Middle frontal gyrus (tissue), 1 donor: ENCODE results near the gene TNNT2.

ENCODE experiments used
- DNase-seq: peaks from one replicate; pipeline ENCODE4 v3.0.0-alpha.2; 2015; ENCODE audit warnings: low spot score; ENCODE audit errors: extremely low spot score

Gene TNNT2

GRCh38 chr1:201334325-201335173 lies 42.9 kb downstream of the TNNT2 start:
- no peak for DNase-seq

DNA sequence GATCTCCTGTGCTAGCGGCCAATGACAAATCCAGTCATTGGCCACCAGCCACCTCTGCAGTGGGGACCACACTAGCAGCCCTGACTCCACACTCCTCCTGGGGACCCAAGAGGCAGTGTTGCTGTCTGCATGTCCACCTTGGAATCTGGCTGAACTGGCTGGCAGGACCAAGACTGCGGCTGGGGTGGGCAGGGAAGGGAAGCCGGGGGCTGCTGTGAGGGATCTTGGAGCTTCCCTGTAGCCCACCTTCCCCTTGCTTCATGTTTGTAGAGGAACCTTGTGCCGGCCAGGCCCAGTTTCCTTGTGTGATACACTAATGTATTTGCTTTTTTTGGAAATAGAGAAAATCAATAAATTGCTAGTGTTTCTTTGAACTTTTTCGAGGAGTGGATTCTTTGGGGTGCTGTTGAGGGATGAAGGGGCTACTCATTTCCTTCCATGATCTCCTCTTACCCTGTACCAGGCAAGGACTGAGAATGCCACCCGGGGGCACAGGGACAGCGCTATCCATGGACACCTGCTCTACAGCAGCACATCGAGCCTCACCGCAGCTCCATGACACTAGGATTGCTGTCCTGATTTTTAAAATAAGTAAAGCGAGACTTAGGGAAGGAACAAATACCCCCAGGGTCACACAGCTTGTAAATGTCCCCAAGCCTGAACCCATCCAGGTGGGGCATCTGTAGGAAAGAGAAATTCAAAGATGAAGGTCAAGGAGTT lies 44.7 kb downstream of the TNNT2 start:
- DNase-seq, result no peak

- DNase-seq, result no peak
Observed at GRCh38 chr1:201332021-201332420, 45.5 kb downstream of the TNNT2 start.

- DNase-seq, result no peak
Observed at GRCh38 chr1:201331166-201331565, 46.3 kb downstream of the TNNT2 start.

DNA sequence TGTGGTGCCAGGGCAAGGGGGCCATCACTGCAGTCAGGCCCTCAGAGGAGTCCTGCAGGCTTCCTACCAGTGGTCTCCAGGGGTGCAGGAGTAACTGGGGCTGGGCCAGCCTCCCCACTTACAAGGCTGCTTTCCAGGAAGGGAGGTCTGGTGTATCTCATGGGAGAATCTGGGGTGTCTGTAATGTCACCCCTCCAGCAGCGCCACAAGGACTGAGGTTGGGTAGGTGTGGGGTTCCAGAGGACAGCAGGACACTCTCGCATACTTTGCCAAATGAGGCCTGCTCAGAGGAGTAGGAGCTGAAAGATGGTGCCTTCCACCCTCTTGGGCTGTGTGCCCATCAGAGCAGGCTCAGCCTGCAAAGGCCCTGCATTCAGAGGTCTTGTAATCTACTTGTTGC lies 46.9 kb downstream of the TNNT2 start:
- no peak for DNase-seq

- no peak for DNase-seq
Observed at GRCh38 chr1:201329801-201330200, 47.7 kb downstream of the TNNT2 start.

- no peak for DNase-seq
Observed at GRCh38 chr1:201329286-201329685, 48.2 kb downstream of the TNNT2 start.

DNA sequence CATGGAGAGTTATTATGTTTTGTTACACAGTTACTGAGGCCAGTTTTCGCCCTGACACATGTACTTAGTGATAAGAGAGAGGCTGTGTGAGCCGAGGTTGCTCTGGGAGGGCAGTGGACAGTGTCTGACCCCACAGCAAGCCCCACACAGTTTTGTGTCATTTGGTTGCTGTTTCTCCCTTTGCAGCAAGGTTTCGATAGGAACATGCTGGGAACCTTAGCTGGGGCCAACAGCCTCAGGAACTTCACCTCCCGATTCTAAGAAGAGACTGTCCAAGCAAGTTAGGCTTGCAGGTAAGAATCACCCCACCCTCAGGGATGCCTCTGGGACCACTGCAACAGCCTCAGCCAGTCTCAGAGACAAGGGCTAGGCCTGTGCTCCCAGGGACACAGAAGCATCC lies 48.9 kb downstream of the TNNT2 start:
- no peak for DNase-seq

DNA sequence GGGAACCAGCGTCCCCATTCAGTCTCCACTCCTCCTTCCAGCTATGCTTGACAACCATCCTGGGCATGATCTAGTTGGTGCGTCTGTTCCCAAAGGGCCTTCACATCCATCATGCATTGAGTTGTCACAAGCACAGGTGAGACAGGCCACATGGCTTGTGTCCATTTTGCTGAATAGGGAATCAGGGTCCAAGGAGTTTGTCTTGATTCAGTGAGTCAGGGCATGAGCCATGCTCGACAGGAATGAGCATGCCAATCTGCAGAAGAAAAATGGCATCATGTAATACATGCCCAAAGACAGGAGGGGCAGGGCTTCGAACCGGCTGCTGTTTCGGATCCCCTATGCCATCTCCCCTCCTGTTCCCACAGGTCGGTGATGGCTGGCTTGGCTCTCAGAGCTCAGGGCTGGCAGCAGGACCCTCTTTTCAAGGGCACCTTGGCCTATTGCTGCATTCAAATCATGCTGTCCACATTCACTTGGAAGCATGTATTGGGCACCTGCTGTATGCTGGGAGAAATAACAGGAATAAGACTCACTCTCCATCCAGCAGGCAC lies 49.7 kb downstream of the TNNT2 start:
- DNase-seq, result no peak

GRCh38 chr1:201326710-201327109 lies 50.8 kb downstream of the TNNT2 start:
- no peak for DNase-seq

DNA sequence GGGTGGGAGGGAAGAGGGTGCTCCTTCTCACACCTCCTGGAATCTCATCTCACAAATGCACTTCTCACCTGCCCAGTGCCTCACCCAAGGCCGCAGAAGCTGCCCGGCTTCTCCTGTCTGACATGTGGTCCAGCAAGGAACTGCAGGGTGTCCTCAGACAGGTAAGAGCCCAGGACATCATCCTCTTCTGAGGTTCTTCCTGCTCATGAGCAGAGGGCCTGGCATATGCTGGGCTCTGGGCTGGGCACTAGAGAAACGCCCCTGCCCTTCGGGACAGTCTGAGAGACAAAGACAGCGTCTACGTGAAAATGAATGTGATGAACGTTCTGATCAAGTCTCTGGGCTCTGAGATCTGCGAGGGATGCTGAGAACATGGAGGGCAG lies 51.8 kb downstream of the TNNT2 start:
- DNase-seq, result no peak

DNA sequence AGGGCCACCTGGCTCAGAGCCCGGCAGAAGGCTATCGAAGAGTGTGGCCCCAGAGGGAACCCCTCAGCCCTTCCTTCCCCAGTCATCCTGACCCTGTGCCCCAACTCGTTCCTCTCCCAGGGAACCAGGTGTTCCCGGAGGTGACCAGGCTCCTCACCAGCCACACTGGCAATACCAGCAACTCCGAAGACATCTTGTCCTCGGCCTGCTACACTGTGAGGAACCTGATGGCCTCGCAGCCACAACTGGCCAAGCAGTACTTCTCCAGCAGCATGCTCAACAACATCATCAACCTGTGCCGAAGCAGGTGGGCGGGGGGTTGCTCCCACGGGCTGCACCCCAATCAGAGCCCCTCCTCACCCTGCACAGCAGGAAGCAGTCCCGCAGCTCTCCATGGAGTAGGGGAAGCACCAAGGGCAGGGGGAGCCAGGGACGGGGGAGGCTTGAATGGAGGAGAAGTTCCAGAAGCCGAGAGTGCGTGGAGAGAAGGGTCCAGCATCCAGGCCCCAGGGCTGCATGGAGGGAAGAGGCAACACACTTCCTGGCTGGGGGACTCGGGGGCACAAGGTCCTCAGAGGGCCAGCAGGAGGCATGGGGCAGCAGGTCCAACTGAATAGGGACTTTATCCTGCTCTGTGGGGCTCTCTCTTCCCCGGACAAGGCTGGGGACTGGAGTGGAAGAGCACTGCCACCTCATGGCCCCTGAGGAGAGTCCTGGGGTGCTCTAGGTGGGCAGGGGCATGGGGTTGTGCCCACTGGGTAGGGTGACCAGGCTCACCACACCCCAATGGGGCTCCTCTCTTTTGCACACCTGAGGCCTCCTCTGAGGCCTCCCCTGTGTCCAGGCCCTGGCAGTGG lies 52.4 kb downstream of the TNNT2 start:
- DNase-seq, result no peak

DNA sequence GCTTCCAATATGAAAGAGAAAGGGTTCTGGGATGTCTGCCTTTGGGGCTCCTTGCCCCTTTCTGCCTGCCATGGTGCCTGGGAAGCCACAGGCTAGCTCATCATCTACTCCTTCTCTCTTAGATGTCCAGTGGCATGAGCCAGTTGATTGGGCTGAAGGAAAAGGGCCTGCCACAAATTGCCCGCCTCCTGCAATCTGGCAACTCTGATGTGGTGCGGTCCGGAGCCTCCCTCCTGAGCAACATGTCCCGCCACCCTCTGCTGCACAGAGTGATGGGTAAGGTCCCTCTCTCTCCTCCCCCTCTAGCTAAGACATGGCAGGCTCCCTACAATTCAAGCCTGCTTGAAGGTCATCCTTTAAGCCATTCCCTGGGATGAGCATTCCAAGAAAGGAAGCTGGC lies 53.2 kb downstream of the TNNT2 start:
- DNase-seq, result no peak

DNA sequence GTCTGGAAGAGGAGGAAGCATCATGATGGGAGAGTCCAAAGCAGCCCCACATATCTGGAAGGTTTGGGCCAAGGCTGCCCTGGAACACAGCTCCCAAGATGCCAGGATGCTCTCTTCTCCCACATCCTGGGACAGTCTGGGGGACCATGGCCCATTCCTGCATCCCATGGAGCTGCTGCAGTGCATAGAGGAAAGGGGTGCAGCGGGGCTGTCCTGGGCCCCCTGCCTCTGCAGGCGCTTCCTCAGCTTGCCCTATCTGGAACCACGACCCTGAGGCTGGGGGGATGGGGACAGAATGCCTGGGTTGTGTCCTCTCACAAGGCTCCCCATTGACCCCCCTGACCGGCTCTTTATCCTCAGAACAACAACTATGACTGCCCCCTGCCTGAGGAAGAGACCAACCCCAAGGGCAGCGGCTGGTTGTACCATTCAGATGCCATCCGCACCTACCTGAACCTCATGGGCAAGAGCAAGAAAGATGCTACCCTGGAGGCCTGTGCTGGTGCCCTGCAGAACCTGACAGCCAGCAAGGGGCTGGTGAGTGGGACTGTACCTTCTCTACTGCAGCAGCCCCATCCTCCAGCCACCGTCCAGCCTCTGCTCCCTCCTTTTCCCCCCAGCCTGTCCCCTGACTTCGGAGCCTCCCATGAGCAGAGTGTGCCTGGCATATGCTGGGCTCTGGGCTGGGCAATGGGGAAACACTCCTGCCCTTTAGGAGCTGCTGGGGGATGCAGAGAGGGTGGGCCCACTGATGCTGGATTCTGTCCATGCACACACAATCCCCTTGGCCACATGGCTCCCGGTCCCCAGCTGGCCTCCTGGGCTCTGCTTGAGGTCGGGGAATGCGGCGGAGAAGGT lies 54.6 kb downstream of the TNNT2 start:
- no peak for DNase-seq

DNA sequence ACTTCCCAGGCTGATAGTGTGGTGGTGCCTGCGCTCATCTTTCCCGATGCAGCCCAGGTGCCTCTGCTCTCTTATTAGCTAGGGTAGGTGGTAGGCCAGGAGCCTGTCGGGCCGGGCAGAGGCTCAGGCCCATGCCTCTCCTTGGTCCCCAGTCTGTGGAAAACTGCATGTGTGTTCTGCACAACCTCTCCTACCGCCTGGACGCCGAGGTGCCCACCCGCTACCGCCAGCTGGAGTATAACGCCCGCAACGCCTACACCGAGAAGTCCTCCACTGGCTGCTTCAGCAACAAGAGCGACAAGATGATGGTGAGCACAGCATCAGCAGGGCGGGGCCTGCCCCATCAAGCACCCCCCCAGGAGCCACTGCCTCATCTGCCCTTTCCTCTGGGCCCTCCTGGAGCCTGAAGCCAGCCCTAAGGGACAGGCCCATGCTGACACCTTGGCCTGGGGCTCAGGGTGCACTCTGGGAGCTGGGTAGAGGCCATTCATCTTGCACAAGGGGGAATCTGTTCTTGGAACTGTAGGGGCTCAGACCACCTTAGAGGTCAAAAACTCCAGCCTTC lies 55.6 kb downstream of the TNNT2 start:
- no peak for DNase-seq

DNA sequence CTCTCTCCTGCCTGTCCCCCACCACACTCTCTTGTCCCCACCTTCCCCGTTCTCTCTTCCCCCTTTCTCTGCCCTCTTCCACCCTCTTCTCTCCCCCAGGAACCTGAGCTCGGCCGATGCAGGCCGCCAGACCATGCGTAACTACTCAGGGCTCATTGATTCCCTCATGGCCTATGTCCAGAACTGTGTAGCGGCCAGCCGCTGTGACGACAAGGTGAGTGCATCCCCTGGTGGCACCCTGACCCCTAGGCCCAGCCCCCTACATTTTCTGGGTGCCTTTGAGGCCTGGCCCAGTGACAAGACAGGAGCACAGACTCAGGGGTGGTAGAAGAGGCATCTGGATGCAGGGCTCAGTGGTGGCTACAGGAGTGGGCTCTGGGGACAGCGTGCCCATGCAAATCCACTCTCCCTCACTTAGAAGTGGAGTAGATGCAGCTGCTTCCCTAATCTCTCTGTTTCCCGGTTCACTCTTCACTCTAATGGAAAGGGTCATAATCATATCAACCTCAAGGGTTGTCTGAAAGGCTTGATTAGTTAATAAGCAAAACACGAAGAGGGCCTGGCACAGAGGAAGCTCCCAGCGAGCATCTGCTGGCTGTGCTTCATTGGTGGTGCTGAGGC lies 57.2 kb downstream of the TNNT2 start:
- no peak for DNase-seq

- no peak for DNase-seq
Observed at GRCh38 chr1:201319631-201320030, 57.8 kb downstream of the TNNT2 start.

DNA sequence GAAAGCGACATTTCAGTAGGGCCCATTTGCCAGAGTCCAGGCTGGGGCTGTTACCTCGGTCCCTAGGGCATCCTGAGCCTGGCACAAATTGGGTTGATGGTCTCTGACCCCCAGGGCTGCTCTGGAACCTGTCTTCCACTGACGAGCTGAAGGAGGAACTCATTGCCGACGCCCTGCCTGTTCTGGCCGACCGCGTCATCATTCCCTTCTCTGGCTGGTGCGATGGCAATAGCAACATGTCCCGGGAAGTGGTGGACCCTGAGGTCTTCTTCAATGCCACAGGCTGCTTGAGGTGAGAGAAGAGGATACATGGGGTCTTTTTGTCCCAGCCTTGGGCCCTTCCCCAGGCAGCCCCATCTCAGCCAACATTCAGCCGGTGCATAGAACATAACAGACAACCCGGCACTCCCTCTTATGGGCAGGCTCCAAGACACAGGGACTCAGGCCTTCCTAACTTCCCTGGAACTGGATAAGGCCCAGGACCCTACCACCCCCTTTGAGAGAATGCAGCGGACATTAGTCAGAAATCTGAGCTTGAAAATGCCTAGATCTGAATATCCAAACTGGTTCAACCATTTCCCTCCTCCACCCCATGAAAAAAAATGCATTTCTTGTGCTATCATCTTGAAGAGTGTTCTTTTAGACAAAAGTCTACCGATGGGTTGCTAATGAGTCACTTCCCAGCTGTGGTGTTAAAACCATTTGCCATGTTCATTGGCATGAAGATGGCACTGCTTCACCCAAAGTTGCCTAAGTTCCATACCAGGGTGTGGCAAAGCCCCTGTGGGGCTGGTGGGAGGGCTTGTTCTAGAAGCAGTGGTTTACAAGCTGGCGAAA lies 58.8 kb downstream of the TNNT2 start:
- DNase-seq, result no peak

DNA sequence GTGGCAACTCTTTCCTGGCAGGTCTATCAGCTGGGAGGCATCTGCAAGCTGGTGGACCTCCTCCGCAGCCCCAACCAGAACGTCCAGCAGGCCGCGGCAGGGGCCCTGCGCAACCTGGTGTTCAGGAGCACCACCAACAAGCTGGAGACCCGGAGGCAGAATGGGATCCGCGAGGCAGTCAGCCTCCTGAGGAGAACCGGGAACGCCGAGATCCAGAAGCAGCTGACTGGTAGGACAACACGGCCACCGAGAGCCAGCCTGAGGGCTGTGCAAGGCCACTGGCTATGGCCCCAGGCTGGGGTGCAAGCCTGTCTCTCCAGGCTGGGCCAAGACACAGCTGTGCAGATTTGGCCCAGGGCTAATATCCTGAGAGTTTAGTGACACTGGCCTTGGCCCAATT lies 59.9 kb downstream of the TNNT2 start:
- no peak for DNase-seq
